GM18907 (cell line): ENCODE results near the gene MAP3K13.

Experiments used
- ATAC-seq: cut with Tn5 transposase; IDR thresholded peaks from one replicate; pipeline ENCODE4 v1.9.1; 2021; ENCODE audit warnings: mild to moderate bottlenecking, moderate library complexity; ENCODE audit not compliant: unreplicated experiment

MAP3K13 gene

DNA sequence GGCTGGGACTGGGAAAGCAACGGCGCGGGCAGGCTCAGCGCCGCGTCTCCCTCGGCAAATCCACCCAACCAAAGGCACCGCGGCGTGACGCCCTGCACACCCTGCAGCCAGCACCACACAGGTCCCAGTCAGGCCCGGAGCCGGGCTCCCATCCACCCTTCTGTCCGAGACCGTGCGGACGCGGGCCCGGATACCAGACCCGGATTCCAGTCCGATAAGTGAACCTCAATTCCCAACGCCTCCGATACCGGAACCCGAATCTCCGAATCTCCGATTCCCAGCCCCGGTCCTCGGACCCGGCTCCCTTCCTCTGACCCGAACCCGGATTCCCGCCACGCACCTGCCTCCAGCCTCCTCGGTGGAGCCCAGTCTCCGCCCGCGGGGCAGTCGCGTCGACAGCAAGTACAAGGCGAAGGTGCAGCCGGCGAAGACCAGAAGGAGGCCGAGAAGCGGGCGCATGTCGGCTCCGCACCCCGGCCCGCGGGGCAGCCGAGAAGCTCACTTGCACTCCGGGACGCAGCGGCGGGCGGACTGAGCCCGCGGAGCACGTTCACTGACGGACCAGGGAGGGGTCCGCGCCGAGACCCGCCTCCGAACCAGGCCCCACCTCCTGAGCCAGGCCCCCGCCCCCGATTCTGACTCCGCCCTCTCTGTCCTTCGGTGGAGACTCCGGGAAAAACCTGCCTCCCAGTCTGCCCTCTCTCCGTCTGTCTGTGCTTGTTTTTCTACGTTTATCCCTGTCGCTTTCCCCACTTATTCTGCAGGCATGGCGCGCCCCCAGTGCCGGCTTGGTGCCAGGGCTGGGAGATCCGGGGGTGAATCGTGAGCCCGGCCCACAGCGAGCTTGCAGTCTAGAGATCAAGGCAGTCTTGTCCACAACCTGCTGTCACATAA is 135.8 kb downstream of the MAP3K13 start, which contains the start of gene TMEM41A:
Gene TMEM41A, minus strand, starts transcription at position 533 of the 894 bp plus-strand sequence. Its CDS starts 74 bp downstream, at position 459.
- peak; percentile 96 for ATAC-seq

DNA sequence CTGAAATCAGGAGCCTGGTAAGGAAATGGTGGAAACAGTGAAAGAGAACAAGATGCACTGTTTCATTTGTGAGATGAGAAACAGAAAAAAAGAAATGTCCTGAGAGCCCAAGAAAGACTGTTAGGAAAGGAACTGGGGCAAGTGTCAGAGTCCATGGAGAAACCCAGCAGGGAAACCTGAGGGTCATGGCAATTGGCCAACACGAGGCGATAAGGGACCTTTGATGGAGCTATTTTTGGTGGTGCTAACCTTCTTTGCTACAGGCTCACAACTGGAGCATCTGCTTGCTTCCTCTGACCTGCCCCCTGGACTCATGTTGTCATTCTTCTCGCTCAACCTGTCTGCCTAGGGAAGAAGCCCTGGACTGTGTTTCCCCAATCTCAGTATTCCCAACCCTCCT is 140.1 kb downstream of the MAP3K13 start:
- ATAC-seq, result no peak

DNA sequence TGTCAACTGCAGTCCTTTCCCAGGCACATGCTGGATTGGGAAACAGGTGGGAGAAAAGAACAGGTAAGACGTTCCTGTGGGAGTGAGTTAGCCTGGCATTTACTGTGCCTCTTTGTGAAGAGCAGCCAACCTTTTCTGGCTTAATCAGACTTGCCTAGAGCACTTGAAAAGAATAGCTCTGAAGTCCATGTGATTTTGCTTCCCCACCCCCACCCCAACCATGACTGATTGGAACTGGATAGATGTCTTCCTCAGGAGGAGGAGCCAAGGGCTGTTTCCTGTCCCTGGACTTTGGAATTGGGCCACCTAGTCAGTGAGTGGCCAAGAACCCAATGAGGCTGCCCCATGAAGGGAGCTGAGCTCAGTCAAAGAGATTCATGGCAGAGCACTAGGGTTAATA is 140.6 kb downstream of the MAP3K13 start:
- no peak for ATAC-seq

GRCh38 chr3:185504636-185505035 is 141.7 kb downstream of the MAP3K13 start:
- ATAC-seq, result no peak

DNA sequence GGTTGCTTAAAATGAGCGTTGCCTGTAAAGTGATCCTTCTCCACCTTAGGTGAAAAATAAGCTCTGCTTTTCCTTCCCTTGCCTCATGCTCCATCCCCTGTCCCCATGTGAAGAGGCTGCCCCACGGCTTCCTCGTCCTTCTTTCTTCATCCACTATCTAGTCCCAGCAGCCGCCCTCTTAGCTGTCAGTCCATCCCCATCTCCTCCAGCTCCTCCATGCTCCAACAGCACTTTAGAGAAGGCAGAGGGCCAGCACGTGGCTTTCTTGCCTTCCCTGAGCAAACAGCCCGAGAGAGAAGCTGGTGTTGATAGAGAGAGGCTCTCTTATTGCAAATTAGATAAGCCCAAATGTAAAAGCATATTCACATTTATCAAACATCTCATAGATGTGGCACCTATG is 144.9 kb downstream of the MAP3K13 start:
- ATAC-seq, result no peak

DNA sequence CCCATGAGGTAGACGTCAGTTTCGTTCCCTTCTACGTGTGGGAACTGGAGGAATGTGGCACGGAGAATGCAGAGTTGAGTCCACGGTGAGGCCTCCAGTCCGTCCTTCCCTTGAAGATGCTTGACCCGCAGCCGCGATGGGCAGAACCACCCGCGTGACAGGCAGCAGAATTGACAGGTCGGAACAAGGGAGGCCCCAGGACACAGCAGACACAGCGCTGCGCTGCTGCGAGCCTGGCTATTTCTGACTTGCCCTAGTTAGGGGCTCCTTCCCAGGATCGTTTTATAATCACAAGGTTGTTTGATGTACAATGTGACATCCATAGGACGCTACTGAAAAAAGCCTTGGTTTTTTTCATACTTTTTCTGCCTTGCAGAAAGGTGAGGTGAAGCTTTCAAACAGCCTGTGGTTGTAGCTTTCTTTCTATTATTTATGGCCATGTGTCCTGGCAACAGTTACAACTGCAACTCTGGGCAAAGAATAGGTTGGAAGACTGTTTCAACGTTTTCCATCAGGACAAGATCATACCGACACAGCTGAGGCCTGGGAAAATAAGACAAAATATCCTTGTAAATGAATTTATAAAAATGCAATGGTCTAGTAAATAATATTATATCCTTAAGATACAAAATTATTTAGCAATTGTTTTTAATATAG is 145.5 kb downstream of the MAP3K13 start:
- no peak for ATAC-seq

DNA sequence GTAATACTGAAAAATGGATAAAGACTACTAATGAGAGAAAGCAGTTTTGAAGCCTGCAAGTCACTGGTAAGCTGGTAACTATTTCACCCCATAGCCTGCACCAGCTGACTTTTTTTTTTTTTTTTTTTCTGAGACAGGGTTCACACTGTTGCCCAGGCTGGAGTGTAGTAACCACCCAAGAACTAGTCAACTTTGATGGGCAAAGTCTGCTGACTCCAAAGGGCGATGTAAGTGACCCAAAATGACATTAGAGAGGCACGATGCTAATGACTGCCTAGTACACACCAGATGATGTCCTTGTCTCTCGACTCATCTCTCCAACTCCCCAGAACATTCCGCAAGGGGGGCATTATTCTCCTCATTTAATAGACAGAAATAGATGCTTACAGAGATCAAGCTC is 148.8 kb downstream of the MAP3K13 start:
- no peak for ATAC-seq

- ATAC-seq, result no peak
Measured at GRCh38 chr3:185517387-185518130, 154.6 kb downstream of the MAP3K13 start.

DNA sequence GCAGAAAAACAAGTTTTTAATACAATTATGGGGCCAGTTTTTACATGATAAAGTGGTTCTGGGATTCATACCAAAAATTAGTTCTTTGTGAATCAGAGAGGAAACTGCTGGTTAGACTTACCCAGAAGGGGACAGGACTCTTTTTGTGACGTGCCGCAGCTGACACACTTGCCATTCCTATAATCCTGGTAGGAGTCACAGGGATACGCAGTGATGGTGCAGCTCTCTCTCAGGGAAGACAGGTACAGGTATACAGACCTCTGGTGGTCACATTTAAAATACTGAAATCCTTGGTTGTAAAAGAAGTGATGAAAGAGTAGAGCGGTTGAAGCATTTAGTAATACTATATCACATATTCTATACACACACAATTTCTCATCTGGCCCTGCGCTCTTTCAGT is 156.1 kb downstream of the MAP3K13 start:
- ATAC-seq, result no peak

- ATAC-seq, result no peak
Measured at GRCh38 chr3:185521349-185522138, 158.6 kb downstream of the MAP3K13 start.

GRCh38 chr3:185526349-185526951 is 163.5 kb downstream of the MAP3K13 start:
- no peak for ATAC-seq

- no peak for ATAC-seq
Measured at GRCh38 chr3:185527364-185527763, 164.4 kb downstream of the MAP3K13 start.

DNA sequence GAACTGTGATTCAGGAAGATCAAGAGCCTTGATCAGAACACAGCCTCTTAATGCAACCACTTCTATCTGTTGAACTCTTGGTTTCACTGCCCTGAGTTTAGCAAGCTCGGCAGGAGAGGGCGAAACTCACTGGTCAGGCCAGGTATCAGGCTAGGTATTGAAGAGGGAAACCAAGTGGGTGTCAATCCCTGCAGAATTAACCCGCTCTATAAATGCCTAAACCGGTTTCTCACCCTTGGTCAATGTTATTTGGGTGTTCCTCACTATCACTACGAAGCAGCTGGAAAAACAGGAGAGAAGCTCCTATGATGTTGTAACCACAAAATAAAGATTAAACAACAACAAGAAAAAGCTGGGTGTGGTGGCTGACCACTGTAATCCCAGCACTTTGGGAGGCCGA is 165.6 kb downstream of the MAP3K13 start:
- no peak for ATAC-seq

DNA sequence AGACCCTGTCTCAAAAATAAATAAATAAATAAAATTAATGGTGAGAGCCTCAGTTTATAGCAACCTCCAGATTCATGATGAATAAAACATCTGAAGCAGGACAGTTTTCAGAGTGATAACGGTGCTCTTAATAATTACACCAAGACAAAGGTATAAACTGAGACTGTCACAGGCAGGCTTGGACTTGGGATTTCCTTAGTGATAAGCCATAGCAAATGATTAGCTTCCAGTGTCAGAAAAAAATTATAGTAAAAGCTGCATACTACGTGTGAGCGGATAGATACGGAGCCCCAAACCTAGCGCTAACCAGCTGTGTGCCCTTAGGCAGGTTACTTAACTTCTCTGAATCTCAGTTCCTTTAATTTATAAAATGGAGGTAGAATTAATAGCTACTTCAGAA is 167.9 kb downstream of the MAP3K13 start:
- ATAC-seq, result no peak

GRCh38 chr3:185532901-185533300 is 170.0 kb downstream of the MAP3K13 start:
- ATAC-seq, result no peak

GRCh38 chr3:185534511-185534910 is 171.6 kb downstream of the MAP3K13 start:
- no peak for ATAC-seq

DNA sequence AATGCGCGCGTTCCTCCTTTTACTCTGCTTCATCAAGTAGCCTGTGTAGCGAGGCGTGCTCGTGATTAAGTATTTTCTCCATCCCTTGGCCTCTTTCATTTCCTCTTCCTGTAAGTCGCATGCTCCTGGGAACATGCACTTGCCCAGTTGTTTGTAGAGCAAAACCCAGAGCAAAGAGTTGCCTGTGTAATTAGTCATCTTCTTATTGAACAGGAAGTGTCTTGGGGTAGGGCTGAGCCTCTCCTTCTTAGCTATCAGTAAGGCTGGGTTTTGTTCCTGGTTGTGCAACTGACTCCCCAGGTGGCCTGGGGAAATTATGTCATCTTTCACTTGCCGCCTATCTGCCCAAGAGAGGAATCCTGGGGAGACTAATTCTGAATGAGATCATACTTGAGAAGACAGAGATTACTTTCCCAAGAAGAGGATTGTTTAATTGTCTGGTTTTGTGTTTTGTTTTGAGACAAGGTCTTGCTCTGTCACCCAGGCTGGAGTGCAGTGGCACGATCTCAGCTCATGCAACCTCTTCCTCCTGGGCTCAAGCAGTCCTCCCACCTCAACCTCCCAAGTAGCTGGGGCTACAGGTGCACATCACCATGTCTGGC is 174.5 kb downstream of the MAP3K13 start:
- ATAC-seq, result peak; percentile 99
